Endometrium (tissue), 2 donors: ENCODE results near the gene RFX2.

Experiments
- FAIRE-seq: peaks from 2 replicates; lab custom pipeline; 2012; peaks lifted over from hg19 to GRCh38; lab: Jason Lieb, UNC
- donor health status: control.
- donor health status: control.

The RFX2 gene

DNA sequence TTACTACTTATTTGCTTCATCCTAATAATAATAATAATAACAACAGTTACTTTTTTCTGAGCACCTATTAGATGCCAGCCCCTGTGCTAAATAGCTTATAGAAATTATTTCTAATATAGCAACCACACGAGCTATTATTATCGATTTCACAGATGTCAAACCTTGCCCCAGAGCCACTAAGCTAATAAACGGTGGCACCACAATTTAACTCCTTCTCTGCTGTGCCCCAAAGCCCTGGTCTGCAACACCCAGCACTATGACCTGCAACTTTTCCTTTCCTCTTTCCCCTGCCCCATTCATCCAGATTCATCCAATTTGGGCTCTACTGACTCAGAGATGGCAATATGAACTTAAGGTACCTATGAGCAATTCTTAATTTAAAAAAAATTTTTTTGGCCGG is 6.4 kb downstream of the RFX2 start:
- no peak for FAIRE-seq

GRCh38 chr19:6103217-6103644 is 7.1 kb downstream of the RFX2 start:
- FAIRE-seq: no peak

DNA sequence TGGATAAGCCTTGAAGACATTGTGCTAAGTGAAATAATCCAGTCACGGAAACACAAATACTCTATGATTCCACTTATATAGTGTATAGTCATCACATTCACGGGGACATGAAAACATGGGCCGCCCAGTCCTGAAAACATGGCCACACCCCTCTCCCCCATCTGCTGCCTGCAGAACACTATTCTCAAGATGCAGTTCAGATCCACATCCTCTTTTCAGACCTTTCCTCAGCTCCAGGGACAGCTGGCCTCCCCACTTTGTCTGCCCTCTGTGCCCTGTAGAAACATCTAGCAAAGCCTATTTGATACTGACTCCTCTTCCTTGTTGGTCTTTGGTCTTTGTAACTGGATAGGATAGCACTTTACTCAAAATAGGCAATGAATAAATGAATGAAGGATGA is 8.3 kb downstream of the RFX2 start:
- no peak for FAIRE-seq

- FAIRE-seq: no peak
Observed at GRCh38 chr19:6101291-6101825, 8.9 kb downstream of the RFX2 start.

DNA sequence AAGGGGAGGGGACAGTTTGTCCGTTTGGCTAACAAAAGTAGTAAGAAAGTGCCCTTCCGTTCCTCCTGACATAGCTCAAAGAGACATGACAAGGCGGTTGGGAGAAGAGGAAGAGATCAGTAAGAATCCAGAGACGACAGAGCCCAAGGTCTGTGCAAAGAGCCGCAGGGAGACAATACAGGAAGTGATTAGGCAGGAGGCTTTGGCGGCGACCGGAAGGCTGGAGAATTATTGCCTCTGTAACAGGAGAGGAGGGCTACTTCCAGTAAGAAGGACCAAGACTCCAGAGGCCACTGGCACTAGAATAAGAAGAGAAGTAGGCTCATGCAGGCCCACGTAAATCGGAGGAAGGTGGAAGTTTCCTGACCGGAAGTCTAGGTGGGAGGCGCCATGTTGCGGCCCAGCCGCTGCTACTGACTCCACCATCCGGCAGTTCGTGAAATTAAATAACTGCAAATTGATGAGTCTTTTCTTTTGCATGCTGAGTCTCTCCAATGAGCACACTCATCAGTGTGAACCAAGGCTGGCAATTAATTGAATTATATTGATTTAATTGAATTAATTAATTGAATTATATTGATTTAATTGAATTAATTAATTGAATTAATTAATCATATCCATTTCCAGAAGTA is 9.9 kb downstream of the RFX2 start:
- no peak for FAIRE-seq

- FAIRE-seq: no peak
Observed at GRCh38 chr19:6099599-6099998, 10.7 kb downstream of the RFX2 start.

DNA sequence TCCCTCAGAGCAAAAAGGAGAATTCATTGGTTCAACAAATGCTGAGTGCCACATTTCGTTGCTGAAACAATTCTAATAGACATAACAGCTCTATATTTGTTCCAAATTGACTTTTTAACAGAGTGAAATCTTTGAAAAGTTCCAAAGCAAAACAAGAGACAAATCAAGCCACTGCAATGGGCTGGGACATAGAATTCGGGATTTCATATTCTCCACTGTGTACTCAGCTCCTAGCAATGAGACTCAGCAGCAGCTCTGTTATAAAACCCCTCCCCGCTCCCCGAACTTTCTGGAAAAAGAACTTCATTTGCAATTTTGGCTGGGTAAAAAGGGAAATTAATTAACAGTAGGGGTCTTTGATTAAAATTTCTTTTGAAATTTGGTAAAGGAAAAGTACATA is 11.3 kb downstream of the RFX2 start:
- no peak for FAIRE-seq

GRCh38 chr19:6098574-6098973 is 11.7 kb downstream of the RFX2 start:
- no peak for FAIRE-seq

GRCh38 chr19:6097911-6098310 is 12.4 kb downstream of the RFX2 start:
- no peak for FAIRE-seq

- FAIRE-seq: no peak
Observed at GRCh38 chr19:6095760-6096159, 14.5 kb downstream of the RFX2 start.

DNA sequence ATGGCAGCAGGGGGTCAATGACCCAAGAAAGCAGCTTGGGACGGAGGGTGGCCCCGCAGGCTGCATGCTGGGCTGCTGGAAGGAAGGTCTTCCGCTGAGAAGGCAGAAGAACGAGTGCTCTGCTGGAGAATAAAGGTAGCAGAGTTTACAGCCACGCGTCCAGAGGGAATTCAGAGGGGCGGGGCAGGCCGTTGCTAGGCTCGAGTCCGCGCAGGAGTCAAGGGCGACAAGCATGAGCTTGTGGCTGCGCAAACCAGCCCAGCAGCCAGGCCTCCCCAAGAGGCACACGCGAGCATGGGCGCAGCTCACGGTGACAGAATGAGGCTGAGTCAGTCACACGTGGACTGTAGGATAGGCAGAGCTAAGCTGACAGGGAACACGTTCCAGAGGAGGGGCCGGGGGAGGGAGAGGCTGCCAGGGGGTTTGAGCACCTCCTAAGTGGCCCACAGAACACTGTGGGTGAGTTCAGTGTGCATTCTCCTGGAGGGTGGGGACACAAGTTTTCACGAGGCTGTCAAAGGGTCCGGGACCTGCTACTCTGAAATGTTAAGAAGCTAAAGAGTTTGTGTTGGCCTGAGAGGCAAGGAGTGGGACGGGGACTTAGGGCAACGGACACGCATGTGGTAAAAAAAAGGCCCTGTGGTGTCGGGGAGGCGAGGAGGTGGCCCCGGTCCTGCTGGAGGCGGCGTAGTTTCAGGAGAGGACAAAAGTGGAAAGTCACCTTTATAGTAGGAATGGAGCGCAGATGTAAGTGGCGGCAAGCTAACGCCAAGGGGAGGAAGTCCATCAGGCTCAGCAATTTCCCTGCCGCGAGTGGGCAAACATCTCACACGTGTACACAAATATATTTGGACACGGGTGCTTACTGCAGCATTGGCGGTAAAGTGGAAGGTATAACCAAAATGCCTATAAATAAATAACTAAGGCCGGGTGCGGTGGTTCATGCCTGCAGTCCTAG is 17.7 kb downstream of the RFX2 start:
- FAIRE-seq: no peak

GRCh38 chr19:6091771-6092291 is 18.5 kb downstream of the RFX2 start:
- FAIRE-seq: no peak

DNA sequence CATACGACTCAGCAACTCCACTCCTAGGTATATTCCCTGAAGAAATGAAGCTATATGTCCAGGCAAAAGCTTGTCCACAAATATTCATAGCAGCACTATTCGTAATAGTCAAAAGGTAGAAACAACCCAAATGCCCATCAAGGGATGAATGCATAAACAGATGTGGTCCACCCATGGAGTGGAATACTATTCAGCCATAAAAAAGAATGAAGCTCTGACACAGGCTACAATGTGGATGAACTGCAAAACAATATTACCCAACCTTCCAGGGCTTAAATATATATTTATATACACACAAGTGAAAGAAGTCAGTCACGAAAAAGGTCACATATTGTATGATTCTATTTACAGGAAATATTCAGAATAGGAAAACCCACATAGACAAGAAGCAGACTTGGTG is 19.7 kb downstream of the RFX2 start:
- no peak for FAIRE-seq

- FAIRE-seq: no peak
Observed at GRCh38 chr19:6088602-6089049, 21.7 kb downstream of the RFX2 start.

GRCh38 chr19:6087074-6087571 is 23.2 kb downstream of the RFX2 start:
- no peak for FAIRE-seq

DNA sequence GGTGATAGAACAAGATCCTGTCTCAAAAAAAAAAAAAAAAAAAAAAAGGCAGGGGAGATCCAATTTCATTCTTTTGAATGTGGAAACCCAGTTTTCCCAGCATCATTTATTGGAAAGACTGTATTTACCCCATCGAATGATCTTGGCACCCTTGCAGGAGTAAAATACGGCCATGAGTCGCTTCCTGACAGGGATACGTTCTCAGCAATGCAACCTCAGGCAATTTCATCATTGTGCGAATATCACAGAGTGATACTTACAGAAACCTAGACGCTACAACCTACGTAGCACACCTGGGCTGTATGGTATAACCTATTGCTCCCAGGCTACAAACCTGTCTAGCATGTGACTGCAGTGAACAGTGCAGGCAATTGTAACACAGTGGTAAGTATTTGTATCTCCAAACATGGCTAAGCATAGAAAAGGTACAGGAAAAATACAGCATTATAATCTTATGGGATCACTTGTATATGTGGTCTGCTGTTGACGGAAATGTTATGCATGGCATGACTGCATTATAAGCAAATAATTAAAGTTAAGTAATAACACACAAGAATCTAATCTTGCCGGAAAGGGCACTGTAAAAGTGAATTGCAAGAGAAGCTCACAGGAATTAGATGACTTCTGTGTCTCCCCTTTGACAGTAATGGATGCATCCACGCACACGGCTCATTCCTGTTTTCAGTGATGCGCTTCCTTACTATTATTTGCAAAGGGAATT is 24.1 kb downstream of the RFX2 start:
- no peak for FAIRE-seq

DNA sequence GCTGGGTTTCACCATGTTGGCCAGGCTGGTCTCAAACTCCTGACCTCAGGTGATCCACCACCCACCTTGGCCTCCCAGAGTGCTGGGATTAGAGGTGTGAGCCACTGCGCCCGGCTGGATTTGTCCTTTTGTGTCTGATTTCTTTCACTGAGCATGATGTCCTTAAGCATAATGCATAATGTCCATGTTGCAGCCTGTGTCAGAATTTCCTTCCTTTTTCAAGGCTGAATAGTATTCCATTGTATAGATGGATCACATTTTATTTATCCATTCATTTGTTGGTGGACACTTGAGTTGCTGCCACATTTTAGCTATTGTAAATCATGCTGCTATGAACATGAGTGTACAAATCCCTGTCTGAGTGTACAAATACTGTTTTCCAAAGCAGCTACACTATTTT is 25.5 kb downstream of the RFX2 start:
- no peak for FAIRE-seq

GRCh38 chr19:6079107-6079506 is 31.2 kb downstream of the RFX2 start:
- FAIRE-seq: no peak

GRCh38 chr19:6078068-6078467 is 32.2 kb downstream of the RFX2 start:
- FAIRE-seq: no peak

GRCh38 chr19:6076675-6077463 is 33.4 kb downstream of the RFX2 start:
- FAIRE-seq: no peak

GRCh38 chr19:6076291-6076665 is 34.0 kb downstream of the RFX2 start:
- no peak for FAIRE-seq
